ENCODE data around the gene NRG3. TPM values are rescaled to one million over a fixed set of nuclear protein-coding genes. Genes with fewer than 3 reads are reported as not detected.

NRG3 gene
- total RNA-seq, 2 donors from 2014 or later, result 0.41 TPM; not detected in 1

GRCh38 chr10:82462910-82463551 is 588.0 kb downstream of the NRG3 start:
- Histone ChIP-seq H3K27ac (no peak overlapping the region), H3K27me3 (replicated peaks; ENCODE audit: insufficient read depth) (no peaks in the 10 kb centered on the region), H3K4me1 (ENCODE audit: control insufficient read depth in 1 of 2, low read depth in 2 of 2) (no peaks in the 10 kb centered on the region), H3K4me3 (no peak overlapping the region), H3K36me3 (no peaks in the 10 kb centered on the region), H3K9me3 (no peaks in the 10 kb centered on the region)
- DNase-seq (ENCODE audit: low spot score) (no peak), ATAC-seq (ENCODE audit: insufficient number of reproducible peaks, low FRiP score, low read depth) (no peak)
- no peak for TF ChIP-seq CTCF (IDR thresholded peaks at IDR 0.05)

GRCh38 chr10:82463614-82464013 is 588.6 kb downstream of the NRG3 start:
- H3K4me1 ChIP-seq (ENCODE audit: control insufficient read depth in 1 of 2, low read depth in 2 of 2), result no peaks in the 10 kb centered on the region
- no peaks in the 10 kb centered on the region for H3K36me3 ChIP-seq
- DNase-seq (ENCODE audit: low spot score) (no peak), ATAC-seq (ENCODE audit: insufficient number of reproducible peaks, low FRiP score, low read depth) (no peak)
- no peaks in the 10 kb centered on the region for H3K27me3 ChIP-seq (replicated peaks; ENCODE audit: insufficient read depth)
- no peaks in the 10 kb centered on the region for H3K9me3 ChIP-seq
- H3K4me3 ChIP-seq, result no peak overlapping the region
- TF ChIP-seq CTCF (IDR thresholded peaks at IDR 0.05), result no peak
- H3K27ac ChIP-seq, result no peak overlapping the region

- DNase-seq (ENCODE audit: low spot score) (no peak), ATAC-seq (ENCODE audit: insufficient number of reproducible peaks, low FRiP score, low read depth) (no peak)
- no peaks in the 10 kb centered on the region for H3K36me3 ChIP-seq
- no peak overlapping the region for H3K27ac ChIP-seq
- H3K4me3 ChIP-seq, result no peak overlapping the region
- H3K27me3 ChIP-seq (replicated peaks; ENCODE audit: insufficient read depth), result no peaks in the 10 kb centered on the region
- H3K4me1 ChIP-seq (ENCODE audit: control insufficient read depth in 1 of 2, low read depth in 2 of 2), result no peaks in the 10 kb centered on the region
- TF ChIP-seq CTCF (IDR thresholded peaks at IDR 0.05), result no peak
- H3K9me3 ChIP-seq, result no peaks in the 10 kb centered on the region
Observed at GRCh38 chr10:82464191-82464818, 589.3 kb downstream of the NRG3 start.

- no peak for ATAC-seq (ENCODE audit: insufficient number of reproducible peaks, low FRiP score, low read depth)
Observed at GRCh38 chr10:82464966-82465365, 590.0 kb downstream of the NRG3 start.

GRCh38 chr10:82468453-82468852 is 593.5 kb downstream of the NRG3 start:
- no peaks in the 10 kb centered on the region for H3K9me3 ChIP-seq
- no peaks in the 10 kb centered on the region for H3K4me1 ChIP-seq (ENCODE audit: control insufficient read depth in 1 of 2, low read depth in 2 of 2)
- no peaks in the 10 kb centered on the region for H3K36me3 ChIP-seq
- no peak for ATAC-seq (ENCODE audit: insufficient number of reproducible peaks, low FRiP score, low read depth)
- H3K27ac ChIP-seq, result no peak overlapping the region
- no peak overlapping the region for H3K4me3 ChIP-seq
- H3K27me3 ChIP-seq (replicated peaks; ENCODE audit: insufficient read depth), result no peaks in the 10 kb centered on the region
- no peak for TF ChIP-seq CTCF (IDR thresholded peaks at IDR 0.05)
- DNase-seq (ENCODE audit: low spot score), result no peak

More at GRCh38 chr10:82464966-82465365, 590.0 kb downstream of the NRG3 start:
- Histone ChIP-seq H3K4me3 (no peak overlapping the region), H3K36me3 (no peaks in the 10 kb centered on the region), H3K27ac (no peak overlapping the region), H3K27me3 (replicated peaks; ENCODE audit: insufficient read depth) (no peaks in the 10 kb centered on the region), H3K9me3 (no peaks in the 10 kb centered on the region), H3K4me1 (ENCODE audit: control insufficient read depth in 1 of 2, low read depth in 2 of 2) (no peaks in the 10 kb centered on the region)
- TF ChIP-seq CTCF (IDR thresholded peaks at IDR 0.05), result no peak
- DNase-seq (ENCODE audit: low spot score), result no peak

Measured in thoracic aorta (tissue), 2 donors.